Ramos (cell line): ENCODE results near the gene SIGLEC11.

Experiments
- in situ Hi-C: fragments of 300-500 bp; cut with MboI; formaldehyde crosslinking; loops from one replicate; pipeline ENCODE4 v1.14.3; 2022; ENCODE audit warnings: low sequenced_read_pairs; ENCODE audit not compliant: unreplicated experiment

Gene SIGLEC11

DNA sequence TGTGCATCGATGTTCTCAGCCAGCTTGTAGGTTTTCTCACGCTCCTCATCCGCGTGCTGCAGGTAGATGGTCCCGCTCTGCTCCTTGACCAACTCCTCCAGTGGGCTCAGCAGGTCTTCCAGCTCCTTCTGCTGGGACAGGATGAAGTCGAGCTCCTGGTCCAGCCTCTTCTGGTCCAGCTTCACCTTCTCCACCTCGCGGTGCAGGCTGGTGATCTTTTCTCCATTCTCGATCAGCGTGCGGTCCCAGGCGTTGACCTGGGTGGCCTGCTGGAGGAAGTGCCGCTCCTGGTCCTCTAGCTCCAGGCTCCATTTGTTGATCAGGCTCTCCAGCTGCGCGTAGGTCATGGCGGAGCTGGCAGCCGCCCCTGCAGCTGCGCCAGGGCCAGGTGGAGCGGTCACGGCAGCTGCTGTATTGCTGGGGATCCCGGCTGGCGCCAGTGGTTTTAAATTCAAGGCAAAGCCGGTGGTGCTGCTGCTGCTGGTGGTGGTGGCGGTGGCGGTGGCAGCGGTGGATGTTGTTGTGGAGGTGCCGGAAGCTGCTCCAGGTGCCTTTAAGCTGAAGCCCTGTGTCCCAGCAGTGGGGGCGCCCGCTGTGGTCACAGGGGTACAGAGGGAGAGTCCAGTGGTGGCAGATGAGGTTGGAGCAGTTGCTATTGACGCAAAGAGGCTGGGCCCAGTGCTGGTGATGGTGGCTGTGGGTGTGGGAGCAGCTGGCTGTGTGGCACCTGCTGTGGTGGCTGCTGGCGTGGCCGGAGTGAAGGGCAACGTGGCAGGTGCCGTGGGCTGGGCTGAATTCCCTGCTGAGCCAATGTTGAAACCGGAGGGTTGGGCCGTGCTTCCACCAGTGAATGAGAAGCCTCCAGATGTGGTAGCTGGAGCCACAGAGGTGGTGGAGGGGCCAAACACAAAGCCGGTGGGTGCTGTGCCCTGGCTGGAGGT lies 52.2 kb downstream of the SIGLEC11 start:
- in situ Hi-C loops, result no loop called here

DNA sequence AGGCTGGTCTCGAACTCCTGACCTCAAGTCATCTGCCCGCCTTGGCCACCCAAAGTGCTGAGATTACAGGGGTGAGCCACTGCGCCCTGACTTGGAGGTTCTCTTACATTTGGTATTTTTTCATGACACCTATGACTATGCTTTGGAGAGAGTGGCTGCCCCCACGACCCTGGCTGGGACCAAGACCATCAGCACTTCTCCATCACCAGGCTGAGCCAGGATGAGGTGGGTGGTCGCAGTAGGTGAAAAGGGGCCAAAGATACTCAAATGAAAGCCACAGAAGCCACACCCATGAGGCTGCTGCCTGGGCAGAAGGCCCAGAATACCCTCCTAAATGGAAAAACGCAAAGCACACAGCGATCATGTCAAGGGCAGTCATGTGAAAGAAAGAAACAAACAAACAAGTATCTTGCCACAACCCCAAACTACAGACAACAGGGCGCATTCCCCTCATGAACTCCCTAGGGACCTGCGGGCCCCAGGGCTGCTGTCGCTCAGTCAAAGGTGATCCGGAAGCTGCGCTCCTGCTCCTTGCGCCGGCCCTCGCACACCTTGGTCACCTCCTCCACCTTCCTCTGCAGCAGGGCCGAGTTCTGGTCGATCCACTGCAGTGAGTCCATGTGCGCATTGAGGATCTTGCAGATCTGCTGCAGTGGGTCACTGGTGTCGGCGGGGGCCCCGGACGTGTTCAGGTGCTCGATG lies 53.1 kb downstream of the SIGLEC11 start:
- in situ Hi-C loops, result no loop called here

DNA sequence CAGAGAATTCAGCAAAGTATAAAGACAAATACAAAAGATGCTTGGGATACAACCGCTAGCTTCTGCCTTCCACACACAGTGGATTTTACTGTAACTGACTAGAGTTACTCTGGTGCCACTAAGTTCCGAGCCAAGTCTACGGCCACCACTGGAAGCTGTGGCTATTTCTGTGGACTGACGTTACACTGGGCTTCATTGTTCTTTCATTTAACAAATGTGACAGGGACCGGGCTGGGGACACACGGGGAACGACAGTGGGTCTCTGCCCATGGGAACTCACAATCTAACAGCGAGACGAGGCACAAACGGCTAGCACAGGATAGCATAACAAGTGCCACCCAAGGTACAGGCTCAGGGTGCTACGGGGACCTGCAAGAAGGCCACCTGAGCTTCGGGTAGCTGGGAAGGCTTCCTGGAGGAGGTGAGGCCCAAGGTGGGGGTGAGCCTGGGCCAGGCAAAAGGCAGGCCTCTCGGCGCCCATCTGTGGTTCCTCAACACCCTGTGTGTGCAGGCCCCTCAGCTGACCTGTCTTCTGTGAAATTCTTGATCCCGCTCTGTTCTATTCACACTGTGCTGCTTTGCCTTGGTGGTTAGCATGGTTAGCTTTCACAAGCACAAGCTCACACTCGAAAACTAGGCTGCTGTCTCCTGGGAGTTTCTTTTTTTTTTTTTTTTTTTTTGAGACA lies 54.0 kb downstream of the SIGLEC11 start:
- in situ Hi-C loops, result no loop called here

DNA sequence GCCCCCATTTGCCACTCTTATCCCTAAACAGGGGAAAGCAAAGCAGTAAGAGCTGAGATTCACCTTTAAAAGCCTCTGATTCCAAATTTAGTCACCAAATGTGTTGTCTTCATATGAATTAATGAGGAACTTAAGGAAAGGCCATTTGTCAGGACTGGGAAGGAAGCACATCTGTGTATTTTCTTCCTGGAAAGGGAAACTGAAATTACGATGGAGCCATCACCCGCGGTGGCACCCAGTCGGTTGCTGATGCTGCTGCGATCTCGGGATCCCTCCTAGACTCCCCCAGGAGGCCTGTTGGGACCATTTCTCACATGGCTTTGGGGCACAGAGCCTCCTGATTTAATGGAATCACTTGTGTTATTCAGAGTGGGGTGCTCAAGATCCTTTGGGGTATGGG lies 56.8 kb downstream of the SIGLEC11 start:
- in situ Hi-C loops, result no loop called here
